ENCODE measurements around the gene C14orf132.

- TF ChIP-seq YY1 (IDR thresholded peaks at IDR 0.05; ENCODE audit: insufficient read depth, insufficient read length) (no peak), ZNF274 (IDR thresholded peaks at IDR 0.05; ENCODE audit: low read depth, low read length) (no peak), SUZ12 (IDR thresholded peaks at IDR 0.05; ENCODE audit: extremely low read depth, insufficient read depth, insufficient read length) (no peak)
Observed at GRCh38 chr14:95998656-95999055, 40.5 kb upstream of the C14orf132 start.
